RKO (cell line): ENCODE results near the gene GPR22.

Experiments
- DNase-seq: peaks from one replicate; pipeline ENCODE4 v3.0.0-alpha.2; 2016; ENCODE audit warnings: low spot score

Gene GPR22

GRCh38 chr7:107479303-107479702, 9.4 kb downstream of the GPR22 start:
- no peak for DNase-seq

- DNase-seq, result no peak
Measured at GRCh38 chr7:107480932-107481331, 11.1 kb downstream of the GPR22 start.

- DNase-seq, result no peak
Measured at GRCh38 chr7:107482571-107482970, 12.7 kb downstream of the GPR22 start.

- DNase-seq, result no peak
Measured at GRCh38 chr7:107486041-107486440, 16.2 kb downstream of the GPR22 start.

- DNase-seq, result no peak
Measured at GRCh38 chr7:107492875-107493274, 23.0 kb downstream of the GPR22 start.

- DNase-seq, result no peak
Measured at GRCh38 chr7:107494315-107494751, 24.5 kb downstream of the GPR22 start.

GRCh38 chr7:107494884-107495283, 25.0 kb downstream of the GPR22 start:
- DNase-seq, result no peak

- no peak for DNase-seq
Measured at GRCh38 chr7:107495516-107495915, 25.7 kb downstream of the GPR22 start.

GRCh38 chr7:107499731-107500130, 29.9 kb downstream of the GPR22 start:
- no peak for DNase-seq

GRCh38 chr7:107501593-107501992, 31.7 kb downstream of the GPR22 start:
- peak; percentile 56 for DNase-seq

GRCh38 chr7:107502154-107502553, 32.3 kb downstream of the GPR22 start:
- no peak for DNase-seq

GRCh38 chr7:107502797-107503196, 32.9 kb downstream of the GPR22 start:
- DNase-seq, result no peak

- no peak for DNase-seq
Measured at GRCh38 chr7:107503687-107504086, 33.8 kb downstream of the GPR22 start.

- DNase-seq, result no peak
Measured at GRCh38 chr7:107505362-107505761, 35.5 kb downstream of the GPR22 start.

- DNase-seq, result no peak
Measured at GRCh38 chr7:107505997-107506673, 36.3 kb downstream of the GPR22 start.

- DNase-seq, result no peak
Measured at GRCh38 chr7:107506674-107507339, 37.0 kb downstream of the GPR22 start.
